ENCODE results near the gene GSTT2. TPM values are rescaled to one million over a fixed set of nuclear protein-coding genes. Genes with fewer than 3 reads are reported as not detected.
"Not testable (repeated sequence)": the region's sequence is repeated elsewhere in the genome, so short reads cannot be mapped to it uniquely, and the experiment has no call there.

The GSTT2 gene
- total RNA-seq (not detected), polyA plus RNA-seq (not detected)

DNA sequence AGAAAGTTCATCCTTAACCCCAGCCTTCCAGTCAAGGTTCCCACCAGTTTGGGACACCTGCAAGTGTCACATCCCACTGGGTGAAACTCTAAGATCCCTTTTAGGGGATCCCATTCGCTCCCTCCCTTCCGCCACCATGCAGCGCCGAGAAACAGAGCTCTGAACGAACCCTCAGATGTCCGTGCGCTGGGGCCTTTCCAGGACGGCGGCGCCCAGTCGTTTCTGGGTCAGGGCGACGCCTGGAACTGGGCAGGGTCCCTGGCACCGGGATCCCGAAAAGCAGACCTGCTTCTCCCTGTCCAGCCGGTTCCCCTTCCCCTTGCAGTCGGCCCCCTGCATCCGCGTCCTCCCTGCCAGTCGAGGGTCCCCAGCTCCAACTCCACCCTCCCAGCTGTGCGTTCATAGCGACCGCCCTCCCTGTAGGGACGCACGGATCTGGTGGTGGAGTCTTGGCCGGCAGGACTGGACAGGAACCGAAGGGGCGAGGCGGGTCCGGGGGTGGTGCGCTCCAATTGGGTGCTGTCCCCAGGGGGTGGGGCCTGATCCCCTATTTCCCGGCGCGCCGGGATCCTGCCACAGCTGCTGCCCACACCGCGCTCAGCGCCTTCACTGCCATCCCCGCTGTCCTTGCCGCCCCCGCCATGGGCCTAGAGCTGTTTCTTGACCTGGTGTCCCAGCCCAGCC is at the start of gene GSTT2:
GSTT2 (plus strand) TSS at position 578 of the 684 bp plus-strand sequence.
- CTCF ChIA-PET; H3K27ac Mint-ChIP-seq; H3K27me3 ChIP-seq (ENCODE audit: insufficient read depth, low read length, poor library complexity, severe bottlenecking); H3K4me1 ChIP-seq (ENCODE audit: insufficient read depth, low read length); H3K4me3 Mint-ChIP-seq; H3K36me3 ChIP-seq (ENCODE audit: insufficient read depth, low read length); H3K27me3 Mint-ChIP-seq; H3K4me3 ChIP-seq (ENCODE audit: low read length); H3K9me3 Mint-ChIP-seq; DNase-seq; POLR2A ChIA-PET; H3K27ac ChIP-seq (ENCODE audit: low read depth, low read length); H3K4me1 Mint-ChIP-seq; H3K9me3 ChIP-seq (ENCODE audit: low read length); H3K36me3 Mint-ChIP-seq: not testable (repeated sequence)

DNA sequence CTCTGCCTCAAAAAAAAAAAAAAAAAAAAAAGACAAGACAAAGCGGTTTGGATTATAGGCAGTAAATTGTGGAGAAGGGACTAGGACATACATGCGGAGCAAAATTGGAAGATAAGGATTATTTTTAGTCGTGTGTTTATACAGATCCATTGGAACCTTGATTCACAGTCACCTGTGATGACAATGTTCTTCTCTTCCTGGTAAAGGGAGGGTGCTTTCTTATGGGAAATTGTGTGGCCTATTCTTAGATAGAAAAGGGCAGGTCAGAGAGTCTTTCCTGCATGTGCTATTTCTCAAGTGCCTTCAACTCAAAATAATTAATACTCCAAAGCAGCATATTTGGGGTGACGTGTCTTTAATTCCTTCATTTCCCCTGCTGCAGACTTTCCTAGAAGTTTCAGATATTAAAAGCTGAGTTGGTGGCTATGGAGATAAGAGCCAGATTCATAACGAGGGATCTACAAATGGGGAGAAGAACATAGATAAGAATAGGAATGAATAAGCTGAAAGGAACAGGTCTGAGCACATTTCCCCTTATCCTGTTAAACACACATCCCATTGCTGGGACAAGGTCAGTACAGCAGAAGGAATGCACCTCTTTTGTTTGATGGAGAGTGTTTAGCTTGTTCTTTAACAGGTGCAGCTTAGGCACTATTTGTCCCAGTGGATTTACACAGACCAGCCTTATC is 41.5 kb upstream of the GSTT2 start:
- Histone ChIP-seq H3K4me3 (ENCODE audit: low read length) (no peak overlapping the region), H3K4me1 (ENCODE audit: insufficient read depth, low read length) (no peaks in the 10 kb centered on the region), H3K27me3 (ENCODE audit: insufficient read depth, low read length, poor library complexity, severe bottlenecking) (no peaks in the 10 kb centered on the region), H3K36me3 (ENCODE audit: insufficient read depth, low read length) (no peaks in the 10 kb centered on the region), H3K9me3 (ENCODE audit: low read length) (no peaks in the 10 kb centered on the region), H3K27ac (ENCODE audit: low read depth, low read length) (no peak overlapping the region)
- no peak overlapping the region for H3K4me3 Mint-ChIP-seq
- no peak for DNase-seq
- POLR2A ChIA-PET, result no interaction called here
- no peaks in the 10 kb centered on the region for H3K36me3 Mint-ChIP-seq
- peaks cover 0 to 3% of the 10 kb centered on the region in 2 donors for H3K27me3 Mint-ChIP-seq
- no peaks in the 10 kb centered on the region for H3K4me1 Mint-ChIP-seq
- no peak overlapping the region for H3K27ac Mint-ChIP-seq
- CTCF ChIA-PET, result no interaction called here
- H3K9me3 Mint-ChIP-seq, result no peaks in the 10 kb centered on the region

DNA sequence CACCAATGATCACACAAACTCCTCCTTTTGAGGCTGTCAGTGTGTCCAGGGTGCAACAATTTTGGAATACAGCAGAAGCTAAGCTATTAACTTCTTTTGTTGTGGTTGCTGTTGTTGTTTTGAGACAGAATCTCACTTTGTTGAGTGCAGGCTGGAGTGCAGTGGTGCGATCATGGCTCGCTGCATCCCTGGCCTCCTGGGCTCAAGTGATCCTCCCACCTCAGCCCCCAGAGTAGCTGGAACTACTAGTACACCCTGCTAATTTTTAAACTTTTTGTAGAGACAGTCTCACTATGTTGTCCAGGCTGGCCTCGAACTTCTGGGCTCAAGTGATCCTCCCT is 40.9 kb upstream of the GSTT2 start:
- ChIA-PET CTCF (no interaction called here), POLR2A (no interaction called here)
- no peak overlapping the region for H3K27ac Mint-ChIP-seq
- Histone ChIP-seq H3K9me3 (ENCODE audit: low read length) (no peaks in the 10 kb centered on the region), H3K27ac (ENCODE audit: low read depth, low read length) (no peak overlapping the region), H3K4me3 (ENCODE audit: low read length) (no peak overlapping the region), H3K4me1 (ENCODE audit: insufficient read depth, low read length) (no peaks in the 10 kb centered on the region), H3K27me3 (ENCODE audit: insufficient read depth, low read length, poor library complexity, severe bottlenecking) (no peaks in the 10 kb centered on the region), H3K36me3 (ENCODE audit: insufficient read depth, low read length) (no peaks in the 10 kb centered on the region)
- DNase-seq, result no peak
- no peak overlapping the region for H3K4me3 Mint-ChIP-seq
- H3K36me3 Mint-ChIP-seq, result no peaks in the 10 kb centered on the region
- H3K9me3 Mint-ChIP-seq, result no peaks in the 10 kb centered on the region
- peaks cover 0 to 3% of the 10 kb centered on the region in 2 donors for H3K27me3 Mint-ChIP-seq
- H3K4me1 Mint-ChIP-seq, result no peaks in the 10 kb centered on the region

DNA sequence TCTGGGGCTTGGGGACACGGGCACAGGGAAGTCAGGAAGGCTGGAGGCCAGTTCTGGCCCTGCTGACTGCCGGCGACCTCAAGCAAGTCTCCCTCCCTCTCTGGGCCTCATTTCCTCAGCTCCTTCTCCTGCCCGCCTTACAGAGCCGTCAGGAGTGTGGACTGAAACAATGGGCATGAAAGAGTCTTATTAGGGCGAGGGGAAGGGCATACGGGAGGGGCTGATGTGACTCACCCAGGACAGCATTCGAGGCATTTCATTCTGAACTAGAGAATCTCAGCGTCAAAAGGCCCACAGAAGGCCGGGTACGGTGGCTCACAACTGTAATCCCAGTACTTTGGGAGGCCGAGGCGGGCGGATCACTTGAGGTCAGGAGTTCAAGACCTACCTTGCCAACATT is 39.8 kb upstream of the GSTT2 start:
- not testable (repeated sequence) for H3K27ac Mint-ChIP-seq; H3K27me3 ChIP-seq (ENCODE audit: insufficient read depth, low read length, poor library complexity, severe bottlenecking)

DNA sequence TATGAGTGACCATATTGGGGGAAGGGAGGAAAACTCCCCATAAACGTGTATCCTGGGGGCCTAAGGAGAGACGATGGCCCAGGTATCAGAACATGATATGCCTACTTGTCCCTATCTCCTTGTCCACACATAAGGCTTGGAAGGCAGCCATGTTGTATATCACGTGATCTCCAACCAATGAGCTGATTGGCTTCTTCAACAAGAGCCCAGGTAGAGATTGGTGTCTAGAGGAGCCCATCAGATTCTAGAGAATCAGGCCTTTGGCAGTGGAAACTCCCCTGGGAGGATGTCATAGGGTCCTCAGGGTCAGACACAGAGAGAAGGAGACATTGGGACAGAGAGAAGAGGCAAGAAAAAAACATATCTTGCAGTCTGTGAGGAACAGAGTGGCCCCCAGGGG is 32.5 kb upstream of the GSTT2 start:
- H3K4me3 Mint-ChIP-seq; H3K9me3 Mint-ChIP-seq; H3K4me3 ChIP-seq (ENCODE audit: low read length); H3K27ac ChIP-seq (ENCODE audit: low read depth, low read length); H3K27me3 ChIP-seq (ENCODE audit: insufficient read depth, low read length, poor library complexity, severe bottlenecking); CTCF ChIA-PET; H3K9me3 ChIP-seq (ENCODE audit: low read length); H3K27me3 Mint-ChIP-seq; H3K4me1 Mint-ChIP-seq; H3K36me3 Mint-ChIP-seq; H3K36me3 ChIP-seq (ENCODE audit: insufficient read depth, low read length); DNase-seq; POLR2A ChIA-PET; H3K4me1 ChIP-seq (ENCODE audit: insufficient read depth, low read length); H3K27ac Mint-ChIP-seq: not testable (repeated sequence)

More for the DNA sequence above, 39.8 kb upstream of the GSTT2 start:
- H3K9me3 ChIP-seq (ENCODE audit: low read length); H3K36me3 Mint-ChIP-seq; POLR2A ChIA-PET; H3K4me3 ChIP-seq (ENCODE audit: low read length); H3K4me1 Mint-ChIP-seq; CTCF ChIA-PET; H3K9me3 Mint-ChIP-seq; H3K27me3 Mint-ChIP-seq; H3K4me1 ChIP-seq (ENCODE audit: insufficient read depth, low read length); DNase-seq; H3K27ac ChIP-seq (ENCODE audit: low read depth, low read length); H3K36me3 ChIP-seq (ENCODE audit: insufficient read depth, low read length); H3K4me3 Mint-ChIP-seq: not testable (repeated sequence)

DNA sequence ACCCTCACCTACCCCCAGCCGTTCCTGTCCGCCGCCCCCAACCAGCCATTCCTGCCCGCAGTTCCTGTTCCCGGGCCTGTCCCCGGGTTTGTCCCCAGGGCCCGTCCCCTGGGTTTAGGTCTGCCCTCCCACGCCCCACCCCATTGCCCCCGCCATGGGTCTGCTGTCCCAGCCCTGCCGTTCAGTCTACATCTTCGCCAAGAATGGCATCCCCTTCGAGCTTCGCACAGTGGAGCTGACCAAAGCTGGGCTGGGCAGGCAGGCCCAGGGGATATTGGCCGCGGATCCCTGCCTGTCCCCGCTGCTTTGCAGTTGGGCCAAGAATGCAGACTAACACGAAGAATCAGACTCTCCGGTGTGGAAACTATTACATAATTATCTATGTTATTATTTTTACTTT is 30.2 kb upstream of the GSTT2 start:
- H3K4me1 Mint-ChIP-seq; H3K27ac ChIP-seq (ENCODE audit: low read depth, low read length); POLR2A ChIA-PET; DNase-seq; H3K4me3 ChIP-seq (ENCODE audit: low read length); CTCF ChIA-PET; H3K27me3 Mint-ChIP-seq; H3K4me1 ChIP-seq (ENCODE audit: insufficient read depth, low read length); H3K27ac Mint-ChIP-seq; H3K9me3 Mint-ChIP-seq; H3K36me3 ChIP-seq (ENCODE audit: insufficient read depth, low read length); H3K9me3 ChIP-seq (ENCODE audit: low read length); H3K27me3 ChIP-seq (ENCODE audit: insufficient read depth, low read length, poor library complexity, severe bottlenecking); H3K36me3 Mint-ChIP-seq; H3K4me3 Mint-ChIP-seq: not testable (repeated sequence)

DNA sequence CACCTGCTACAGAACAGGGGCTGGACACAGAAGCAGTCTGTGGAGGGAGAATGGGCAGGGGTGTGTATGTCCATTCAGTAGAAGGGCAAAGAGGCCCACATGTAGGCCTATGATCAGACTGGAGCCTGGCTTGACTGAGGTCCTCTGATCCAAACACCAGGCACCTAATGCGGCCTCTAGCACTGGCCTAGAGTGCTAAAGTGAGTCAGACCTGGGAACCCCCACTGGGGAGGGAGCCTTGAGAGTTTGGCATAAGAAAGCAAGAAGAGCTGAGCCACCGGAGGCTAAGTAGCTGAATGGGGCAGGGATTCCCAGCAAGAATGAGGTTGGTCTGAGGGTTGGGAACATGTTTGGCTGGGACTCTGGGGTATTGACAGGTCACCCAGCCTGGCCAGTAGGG is 28.6 kb upstream of the GSTT2 start:
- H3K4me1 Mint-ChIP-seq; H3K27ac ChIP-seq (ENCODE audit: low read depth, low read length); H3K27me3 ChIP-seq (ENCODE audit: insufficient read depth, low read length, poor library complexity, severe bottlenecking); H3K4me3 Mint-ChIP-seq; H3K4me3 ChIP-seq (ENCODE audit: low read length); CTCF ChIA-PET; POLR2A ChIA-PET; H3K36me3 Mint-ChIP-seq; H3K9me3 Mint-ChIP-seq; H3K36me3 ChIP-seq (ENCODE audit: insufficient read depth, low read length); H3K27me3 Mint-ChIP-seq; H3K9me3 ChIP-seq (ENCODE audit: low read length); H3K4me1 ChIP-seq (ENCODE audit: insufficient read depth, low read length); DNase-seq: not testable (repeated sequence)
- peak overlapping the region in 1 of 8 donors; percentile 78 for H3K27ac Mint-ChIP-seq

DNA sequence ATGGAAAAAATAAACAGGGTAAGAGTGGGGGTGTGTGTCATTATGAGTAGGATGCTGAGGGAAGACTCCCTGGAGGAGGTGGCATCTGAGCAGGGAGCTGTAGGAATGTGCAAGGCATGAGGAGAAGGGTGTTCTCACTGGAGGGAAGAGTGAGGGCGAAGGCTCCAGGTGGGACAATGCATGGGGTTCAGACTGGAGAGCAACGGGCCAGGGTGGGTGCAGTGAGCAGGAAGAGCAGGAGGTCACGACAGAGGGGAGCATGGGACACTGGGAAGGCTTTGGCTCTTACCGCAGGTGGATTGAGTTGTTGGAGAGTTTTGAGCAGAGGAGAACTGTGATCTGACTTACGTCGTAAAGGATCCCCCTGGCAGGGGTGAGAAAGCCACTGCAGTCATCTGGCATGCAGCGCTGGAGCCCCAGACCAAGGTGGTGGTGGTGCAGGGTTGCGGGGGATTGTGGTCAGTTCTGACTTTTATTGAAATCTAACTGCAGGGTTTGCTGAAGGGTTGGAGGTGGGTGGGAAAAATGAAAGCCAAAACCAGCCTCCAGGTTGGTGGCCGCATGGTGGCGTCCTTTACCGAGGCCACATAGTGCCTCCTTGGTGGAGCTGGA is 27.0 kb upstream of the GSTT2 start:
- H3K27ac ChIP-seq (ENCODE audit: low read depth, low read length); H3K4me3 ChIP-seq (ENCODE audit: low read length); H3K36me3 ChIP-seq (ENCODE audit: insufficient read depth, low read length); CTCF ChIA-PET; H3K4me3 Mint-ChIP-seq; H3K4me1 ChIP-seq (ENCODE audit: insufficient read depth, low read length); H3K27me3 ChIP-seq (ENCODE audit: insufficient read depth, low read length, poor library complexity, severe bottlenecking); H3K27me3 Mint-ChIP-seq; H3K4me1 Mint-ChIP-seq; H3K36me3 Mint-ChIP-seq; H3K9me3 ChIP-seq (ENCODE audit: low read length); DNase-seq; H3K9me3 Mint-ChIP-seq; POLR2A ChIA-PET: not testable (repeated sequence)
- H3K27ac Mint-ChIP-seq, result peak overlapping the region in 1 of 8 donors; percentile 33

Data from CD8-positive, alpha-beta memory T cell (primary cell).